H1 (cell line): ENCODE results near the gene ROPN1. TPM values are rescaled to one million over a fixed set of nuclear protein-coding genes. Genes with fewer than 3 reads are reported as not detected.
"Not testable (repeated sequence)": the region's sequence is repeated elsewhere in the genome, so short reads cannot be mapped to it uniquely, and the experiment has no call there.

ENCODE experiments used
- CTCF ChIA-PET: fragments of 300-600 bp; sonication (Branson Sonifier 250); formaldehyde crosslinking; loops from one replicate; lab custom pipeline; 2021; ENCODE audit not compliant: partially characterized antibody; lab: Charles Lee
- POLR2A ChIA-PET: fragments of 300-600 bp; sonication (Branson Sonifier 250); formaldehyde crosslinking; loops from one replicate; lab custom pipeline; 2021; ENCODE audit warnings: inconsistent platforms; ENCODE audit not compliant: partially characterized antibody; lab: Charles Lee
- DNase-seq, 2 experiments: peaks; one replicate each; pipeline versions ENCODE4 v3.0.0 to v3.0.0-alpha.2; 2010 to 2022; ENCODE audit warnings: low spot score in 2 of 2, low read depth in 1 of 2, mixed read lengths in 1 of 2
- FAIRE-seq: peaks from 2 replicates; lab custom pipeline; 2011; peaks lifted over from hg19 to GRCh38; lab: Jason Lieb, UNC
- H2AFZ ChIP-seq: 2 replicates; pipeline ENCODE4 v1.8.1; 2012; ENCODE audit warnings: low read length, inconsistent platforms
- H2AK5ac ChIP-seq: 2 replicates; pipeline ENCODE4 v1.6.1; 2013; ENCODE audit warnings: low read depth, low read length
- H2BK120ac ChIP-seq: replicated peaks from 2 replicates; pipeline ENCODE3; 2013; ENCODE audit warnings: low read depth, low read length, inconsistent platforms
- H2BK12ac ChIP-seq: 2 replicates; pipeline ENCODE4 v1.6.1; 2013; ENCODE audit warnings: low read depth, low read length
- H2BK15ac ChIP-seq: 2 replicates; pipeline ENCODE4 v1.6.1; 2013; ENCODE audit warnings: low read length
- H2BK20ac ChIP-seq: 2 replicates; pipeline ENCODE4 v1.6.1; 2013; ENCODE audit warnings: low read length
- H2BK5ac ChIP-seq: 2 replicates; pipeline ENCODE4 v1.6.1; 2013; ENCODE audit warnings: low read depth, low read length
- H3K14ac ChIP-seq: 2 replicates; pipeline ENCODE4 v1.6.1; 2013; ENCODE audit warnings: inconsistent platforms; ENCODE audit not compliant: insufficient read length
- H3K18ac ChIP-seq: 2 replicates; pipeline ENCODE4 v1.6.1; 2013; ENCODE audit warnings: low read length; ENCODE audit errors: extremely low read depth
- H3K23ac ChIP-seq: 2 replicates; pipeline ENCODE4 v1.6.1; 2013; ENCODE audit warnings: inconsistent platforms; ENCODE audit not compliant: insufficient read length
- H3K23me2 ChIP-seq: 2 replicates; pipeline ENCODE4 v1.6.1; 2013; ENCODE audit warnings: low read depth, low read length
- H3K27ac ChIP-seq: 2 replicates; pipeline ENCODE4 v1.6.1; 2011; ENCODE audit warnings: low read depth, low read length, inconsistent platforms
- H3K27me3 ChIP-seq, 4 experiments: replicated peaks in 1 of 4; 1 replicate in 1 of 4; 2 replicates in 3 of 4; pipeline versions ENCODE4 v1.6.1 to v1.8.1; 2011 to 2013; ENCODE audit warnings: low read length in 3 of 4, mild to moderate bottlenecking in 3 of 4, inconsistent platforms in 2 of 4, mixed read lengths in 2 of 4, moderate library complexity in 1 of 4; ENCODE audit not compliant: control insufficient read depth in 3 of 4, insufficient read depth in 3 of 4; ENCODE audit errors: extremely low read depth in 1 of 4
- H3K36me3 ChIP-seq, 4 experiments: 2 replicates each; pipeline versions ENCODE4 v1.6.1 to v1.8.1; 2011 to 2013; ENCODE audit warnings: mild to moderate bottlenecking in 4 of 4, low read length in 3 of 4, moderate library complexity in 2 of 4, control low read depth in 1 of 4, inconsistent platforms in 1 of 4; ENCODE audit not compliant: insufficient read depth in 4 of 4, control insufficient read depth in 2 of 4
- H3K4ac ChIP-seq: replicated peaks from 2 replicates; pipeline ENCODE3; 2013; ENCODE audit warnings: low read length, low read depth, mixed read lengths, inconsistent platforms; ENCODE audit not compliant: insufficient read length
- H3K4me1 ChIP-seq, 4 experiments: replicated peaks in 1 of 4; 1 replicate in 1 of 4; 2 replicates in 3 of 4; pipeline versions ENCODE4 v1.6.1 to v1.8.1; 2011 to 2013; ENCODE audit warnings: low read length in 3 of 4, inconsistent platforms in 2 of 4, mixed read lengths in 1 of 4; ENCODE audit not compliant: insufficient read depth in 4 of 4, control insufficient read depth in 3 of 4
- H3K4me2 ChIP-seq, 2 experiments: 2 replicates each; pipeline versions ENCODE4 v1.6.1 to v1.8.1; 2011 to 2013; ENCODE audit warnings: low read depth in 2 of 2, low read length in 2 of 2, control low read depth in 1 of 2, inconsistent platforms in 1 of 2, mild to moderate bottlenecking in 1 of 2; ENCODE audit not compliant: insufficient read depth in 1 of 2
- H3K4me3 ChIP-seq, 4 experiments: fragments of 200-600, 300-600 bp in 1 of 4; sonication (generic), shearing (Covaris generic), sonication (Bioruptor Twin) in 1 of 4; 2 replicates each; pipeline versions ENCODE4 v1.5.1 to v1.8.1; 2011 to 2016; ENCODE audit warnings: low read length in 4 of 4, low read depth in 3 of 4, control low read depth in 2 of 4, inconsistent platforms in 2 of 4, mild to moderate bottlenecking in 2 of 4, mixed read lengths in 1 of 4, moderate library complexity in 1 of 4; ENCODE audit not compliant: insufficient read depth in 2 of 4; ENCODE audit errors: extremely low read depth in 1 of 4
- H3K56ac ChIP-seq: replicated peaks from 2 replicates; pipeline ENCODE3; 2013; ENCODE audit warnings: low read depth, mild to moderate bottlenecking, mixed read lengths, low read length, inconsistent platforms; ENCODE audit not compliant: insufficient read length
- H3K79me1 ChIP-seq: 2 replicates; pipeline ENCODE4 v1.6.1; 2013; ENCODE audit warnings: low read depth, low read length, control low read depth
- H3K79me2 ChIP-seq, 2 experiments: 2 replicates each; pipeline versions ENCODE4 v1.6.1 to v1.8.1; 2012 to 2013; ENCODE audit warnings: low read length in 2 of 2, mild to moderate bottlenecking in 2 of 2, inconsistent platforms in 1 of 2; ENCODE audit not compliant: insufficient read depth in 2 of 2, control insufficient read depth in 1 of 2
- H3K9ac ChIP-seq, 4 experiments: replicated peaks in 1 of 4; 1 replicate in 1 of 4; 2 replicates in 3 of 4; pipeline versions ENCODE4 v1.6.1 to v1.8.1; 2011 to 2013; ENCODE audit warnings: low read depth in 3 of 4, low read length in 3 of 4, control low read depth in 2 of 4, mild to moderate bottlenecking in 2 of 4, moderate library complexity in 2 of 4, inconsistent platforms in 1 of 4; ENCODE audit errors: extremely low read depth in 1 of 4
- H3K9me3 ChIP-seq, 2 experiments: 2 replicates each; pipeline versions ENCODE4 v1.6.1 to v1.8.1; 2012 to 2013; ENCODE audit warnings: mild to moderate bottlenecking in 2 of 2, moderate library complexity in 2 of 2, control low read depth in 1 of 2, inconsistent platforms in 1 of 2, low read depth in 1 of 2, low read length in 1 of 2, mixed read lengths in 1 of 2; ENCODE audit not compliant: insufficient read depth in 2 of 2
- H4K20me1 ChIP-seq, 2 experiments: replicated peaks in 1 of 2; 2 replicates each; pipeline versions ENCODE3 to v1.8.1; 2011 to 2013; ENCODE audit warnings: inconsistent platforms in 2 of 2, low read length in 2 of 2, mild to moderate bottlenecking in 1 of 2; ENCODE audit not compliant: insufficient read depth in 2 of 2, control insufficient read depth in 1 of 2
- H4K5ac ChIP-seq: 2 replicates; pipeline ENCODE4 v1.6.1; 2013; ENCODE audit warnings: low read length, low read depth, mixed read lengths, inconsistent platforms; ENCODE audit not compliant: insufficient read length
- H4K8ac ChIP-seq: 2 replicates; pipeline ENCODE4 v1.8.0; 2013; ENCODE audit warnings: mild to moderate bottlenecking, moderate library complexity, low read length, inconsistent platforms; ENCODE audit not compliant: insufficient read depth; ENCODE audit errors: extremely low read depth
- H4K91ac ChIP-seq: replicated peaks from 2 replicates; pipeline ENCODE3; 2013; ENCODE audit warnings: low read length, mixed read lengths, inconsistent platforms; ENCODE audit not compliant: insufficient read length
- WGBS, 2 experiments: shearing (Covaris generic) in 1 of 2; methylation state at CpG; one replicate each; pipeline versions ENCODE4 v1.1.6 to v1.1.7; 2013 to 2015; ENCODE audit warnings: low lambda C conversion rate in 2 of 2, mixed read lengths in 2 of 2, inconsistent platforms in 1 of 2, low coverage in 1 of 2, missing lambda C conversion rate in 1 of 2; ENCODE audit not compliant: insufficient replicate concordance in 2 of 2, insufficient coverage in 1 of 2, insufficient read length in 1 of 2; ENCODE audit errors: extremely low coverage in 1 of 2, missing lambda C conversion rate in 1 of 2; 5-methylcytosine and 5-hydroxymethylcytosine counted together
- polyA plus RNA-seq, 7 experiments: library from polyadenylated mRNA; depleted of rRNA in 3 of 7; stranded (reverse) in 5 of 7; unstranded in 2 of 7; fragments of >200 nt in 5 of 7; fragments of 200-250 nt in 2 of 7; gene quantifications; 1 replicate in 5 of 7; 2 replicates in 1 of 7; 4 replicates in 1 of 7; pipeline versions ENCODE4 v1.2.1 to v1.2.3, GENCODE V29; 2011 to 2013; ENCODE audit warnings: missing spikeins in 2 of 7, mixed read lengths in 2 of 7
- total RNA-seq: library from RNA; stranded (reverse); fragmentation: NEBNext Ultra II Directional; extraction: Animal tissue kit (Norgen Biotek cat#: 25700); gene quantifications from 2 replicates; pipeline ENCODE4 v1.2.1, GENCODE V29; 2021

ROPN1 gene
- total and polyA plus RNA-seq, 2 of the 8 experiments (the other 6 are each of a cell fraction or from before 2014, with no cell fraction given), result 0.03 TPM; not detected in 1

- H3K9ac ChIP-seq, H4K20me1 ChIP-seq, FAIRE-seq, H2BK120ac ChIP-seq, H3K79me2 ChIP-seq, H2BK5ac ChIP-seq, H3K23me2 ChIP-seq, H2BK20ac ChIP-seq, H3K23ac ChIP-seq, H3K4me2 ChIP-seq, H2BK15ac ChIP-seq, DNase-seq, H3K4me3 ChIP-seq, H3K27ac ChIP-seq, H3K18ac ChIP-seq, H3K27me3 ChIP-seq, H2AFZ ChIP-seq, H3K56ac ChIP-seq, H4K8ac ChIP-seq, H4K91ac ChIP-seq, H3K79me1 ChIP-seq, H3K4me1 ChIP-seq, H3K9me3 ChIP-seq, H3K14ac ChIP-seq, H4K5ac ChIP-seq, H3K36me3 ChIP-seq, H2BK12ac ChIP-seq, H2AK5ac ChIP-seq, H3K4ac ChIP-seq: not testable (repeated sequence)
- ChIA-PET POLR2A (interaction anchor here (1.6 kb wide), 1 partner anchor 9 kb away, joined by 5 read pairs; the partner anchor contains the start of gene KALRN), CTCF (interaction anchor here (0.9 to 4.2 kb wide), 5 partner anchors 8 to 445 kb away, joined by 3 to 24 read pairs (median 5); no protein-coding TSS in a partner anchor)
- 75% methylated on average over 1 of the region's 1 CpG; no CpG with 5 or more reads in 1 of the 2 experiments for WGBS, 2 experiments
Measured at GRCh38 chr3:124023531-124023930, 31.6 kb upstream of the ROPN1 start.
